Measurements from ENCODE around the gene PNLIPRP2. TPM values are rescaled to one million over a fixed set of nuclear protein-coding genes. Genes with fewer than 3 reads are reported as not detected.

The PNLIPRP2 gene
- total RNA-seq, 1 experiment from 2014 or later: 1.1 TPM

GRCh38 chr10:116587878-116588591 lies 32.7 kb upstream of the PNLIPRP2 start:
- H3K9me3 ChIP-seq (ENCODE audit: control insufficient read depth in 1 of 2, insufficient read depth in 1 of 2, low read depth in 1 of 2, low read length in 2 of 2): no peaks in the 10 kb centered on the region
- H2AFZ ChIP-seq (ENCODE audit: low read depth, low read length, poor library complexity, severe bottlenecking): no peak overlapping the region
- H3K36me3 ChIP-seq (ENCODE audit: control insufficient read depth in 1 of 2, insufficient read depth in 2 of 2, low read length in 2 of 2): no peaks in the 10 kb centered on the region
- H3K27me3 ChIP-seq (ENCODE audit: insufficient read depth, low read length): no peaks in the 10 kb centered on the region
- H3K4me1 ChIP-seq (ENCODE audit: control insufficient read depth in 1 of 2, insufficient read depth in 2 of 2, low read length in 2 of 2): no peaks in the 10 kb centered on the region
- no TSS peak for BruUV-seq (replicated peaks)
- POLR2A ChIA-PET: no interaction called here
- no peaks in the 10 kb centered on the region for H3K79me2 ChIP-seq (ENCODE audit: insufficient read depth, low read length)
- intact Hi-C loops (cut with micrococcal nuclease): no loop called here
- ATAC-seq (no peak), DNase-seq (ENCODE audit: low read depth, low spot score) (no peak)
- H3K4me2 ChIP-seq (ENCODE audit: low read length): no peak overlapping the region
- no peaks in the 10 kb centered on the region for H4K20me1 ChIP-seq (ENCODE audit: insufficient read depth)
- no peaks in the 10 kb centered on the region for H3K9me2 ChIP-seq (ENCODE audit: insufficient read depth)
- no peak overlapping the region for H3K9ac ChIP-seq (ENCODE audit: low read length)
- TF ChIP-seq CTCF (IDR thresholded peaks at IDR 0.05 in 2 of 3, conservative IDR thresholded peaks at IDR 0.05 in 1 of 3; ENCODE audit: borderline replicate concordance in 1 of 3, insufficient read depth in 1 of 3, low read depth in 2 of 3, low read length in 2 of 3) (no peak), TCF7L2 (IDR thresholded peaks at IDR 0.05; ENCODE audit: borderline replicate concordance, extremely low read depth, insufficient read depth, insufficient read length) (no peak), EGR1 (IDR thresholded peaks at IDR 0.05; ENCODE audit: low read depth) (no peak), SIN3A (IDR thresholded peaks at IDR 0.05; ENCODE audit: low read depth) (no peak), JUND (IDR thresholded peaks at IDR 0.05) (no peak), ZNF274 (IDR thresholded peaks at IDR 0.05; ENCODE audit: low read depth, low read length) (no peak), ZBTB33 (IDR thresholded peaks at IDR 0.05; ENCODE audit: extremely low read depth, insufficient replicate concordance, low read length) (no peak), POLR2A (IDR thresholded peaks at IDR 0.05; ENCODE audit: borderline replicate concordance, extremely low read depth, insufficient read depth, insufficient read length) (no peak), RAD21 (IDR thresholded peaks at IDR 0.05; ENCODE audit: low read depth) (no peak), ZFX (IDR thresholded peaks at IDR 0.05) (no peak), EZH2phosphoT487 (IDR thresholded peaks at IDR 0.05; ENCODE audit: borderline replicate concordance) (no peak), POLR2AphosphoS5 (IDR thresholded peaks at IDR 0.05; ENCODE audit: low read depth, low read length) (no peak), SP1 (IDR thresholded peaks at IDR 0.05; ENCODE audit: low read depth) (no peak)
- TF ChIP-seq, protein P1, sequence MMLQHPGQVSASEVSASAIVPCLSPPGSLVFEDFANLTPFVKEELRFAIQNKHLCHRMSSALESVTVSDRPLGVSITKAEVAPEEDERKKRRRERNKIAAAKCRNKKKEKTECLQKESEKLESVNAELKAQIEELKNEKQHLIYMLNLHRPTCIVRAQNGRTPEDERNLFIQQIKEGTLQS (IDR thresholded peaks at IDR 0.05): no peak
- H3K27ac ChIP-seq (ENCODE audit: low read depth, low read length): no peak overlapping the region
- RAD21 ChIA-PET (ENCODE audit: low non-redundant PET in 1 of 2, low total read pairs in 2 of 2, uncharacterized antibody in 2 of 2, unreplicated experiment in 2 of 2): no interaction called here
- CTCF ChIA-PET: no interaction called here
- H3K4me3 ChIP-seq (replicated peaks in 1 of 2; ENCODE audit: low read depth in 1 of 2, low read length in 2 of 2): no peak overlapping the region

Measured in HCT116 (cell line).